Ecto neural progenitor cell (in vitro differentiated cells): ENCODE results near the gene KCNK2.
"Not testable (repeated sequence)": the region's sequence is repeated elsewhere in the genome, so short reads cannot be mapped to it uniquely, and the experiment has no call there.

Experiments
- DNase-seq: peaks from one replicate; pipeline ENCODE4 v3.0.0-alpha.2; 2018; ENCODE audit warnings: low spot score

Gene KCNK2

DNA sequence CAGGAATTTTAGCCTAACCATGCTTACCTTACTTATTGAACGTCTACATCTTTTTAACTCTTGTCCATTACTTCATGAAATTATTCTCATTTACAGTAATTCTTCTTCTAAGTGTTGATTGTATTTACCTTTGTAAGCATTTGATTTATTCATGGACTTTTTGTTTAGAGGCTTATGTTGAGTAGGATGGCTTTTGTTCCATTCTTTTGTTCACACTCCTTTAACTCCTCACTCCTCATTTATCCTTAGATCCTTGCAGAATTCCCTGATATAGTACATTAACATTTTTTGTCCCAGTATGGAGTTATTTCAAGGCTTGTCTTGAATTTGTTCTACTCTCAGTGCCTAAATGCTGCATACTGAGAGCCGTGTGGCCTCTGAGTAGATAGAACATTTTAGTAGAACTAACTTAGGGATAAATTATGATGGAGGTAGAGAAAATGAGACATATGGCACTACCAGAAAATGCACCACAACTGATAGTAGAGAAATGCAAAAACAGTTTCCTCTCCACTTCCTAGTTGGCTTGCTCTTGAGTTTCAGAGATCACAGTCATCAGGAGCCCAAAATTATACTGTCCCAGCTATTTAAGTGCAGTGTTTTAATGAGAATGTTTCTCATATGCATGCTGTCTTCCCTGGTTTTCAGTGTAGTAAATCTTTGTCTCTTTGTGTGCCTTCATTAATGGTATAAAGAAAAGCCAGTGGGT is 69.5 kb downstream of the KCNK2 start:
- no peak for DNase-seq

- DNase-seq = no peak
Measured at GRCh38 chr1:215156232-215156631, 73.7 kb downstream of the KCNK2 start.

DNA sequence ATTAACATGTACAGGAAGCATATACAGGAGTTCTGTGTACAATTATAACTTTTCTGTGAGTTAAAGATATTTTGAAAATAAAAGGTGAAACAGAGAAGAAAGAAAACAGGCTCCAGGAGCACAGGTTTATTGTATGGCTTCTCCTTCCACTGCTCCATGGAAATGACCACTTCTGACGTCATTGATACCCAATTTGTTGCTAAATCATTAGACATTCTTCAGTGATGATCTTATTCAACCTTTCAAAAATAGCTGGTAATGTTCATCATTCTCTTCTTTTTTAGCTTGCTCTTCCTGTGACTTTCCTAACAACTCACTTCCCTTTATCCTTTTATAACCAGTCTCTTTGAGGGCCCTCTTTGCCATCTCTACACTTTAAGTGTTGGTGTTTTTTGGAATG is 77.8 kb downstream of the KCNK2 start:
- DNase-seq = no peak

- DNase-seq = not testable (repeated sequence)
Measured at GRCh38 chr1:215163144-215163543, 80.6 kb downstream of the KCNK2 start.

GRCh38 chr1:215166886-215167285 is 84.3 kb downstream of the KCNK2 start:
- DNase-seq = no peak

DNA sequence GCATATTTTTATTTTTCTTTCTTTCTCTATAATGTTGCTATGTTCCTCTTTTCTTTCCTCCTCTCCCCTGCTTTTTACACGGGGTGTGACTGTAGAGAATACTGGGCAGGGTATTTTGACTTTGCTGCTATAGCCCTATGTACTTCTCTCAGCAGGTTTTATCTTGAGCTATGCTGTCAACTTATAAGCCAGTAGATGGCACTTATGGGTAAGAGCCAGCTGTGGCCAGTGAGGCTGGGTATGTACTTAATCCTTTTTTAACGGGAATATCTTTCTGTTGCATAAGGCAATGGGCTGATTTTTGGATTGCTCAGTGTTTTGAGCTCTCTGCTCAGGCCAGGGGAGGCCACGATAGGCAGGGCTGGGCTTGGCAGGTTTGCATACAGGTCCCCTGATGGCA is 99.0 kb downstream of the KCNK2 start:
- no peak for DNase-seq

DNA sequence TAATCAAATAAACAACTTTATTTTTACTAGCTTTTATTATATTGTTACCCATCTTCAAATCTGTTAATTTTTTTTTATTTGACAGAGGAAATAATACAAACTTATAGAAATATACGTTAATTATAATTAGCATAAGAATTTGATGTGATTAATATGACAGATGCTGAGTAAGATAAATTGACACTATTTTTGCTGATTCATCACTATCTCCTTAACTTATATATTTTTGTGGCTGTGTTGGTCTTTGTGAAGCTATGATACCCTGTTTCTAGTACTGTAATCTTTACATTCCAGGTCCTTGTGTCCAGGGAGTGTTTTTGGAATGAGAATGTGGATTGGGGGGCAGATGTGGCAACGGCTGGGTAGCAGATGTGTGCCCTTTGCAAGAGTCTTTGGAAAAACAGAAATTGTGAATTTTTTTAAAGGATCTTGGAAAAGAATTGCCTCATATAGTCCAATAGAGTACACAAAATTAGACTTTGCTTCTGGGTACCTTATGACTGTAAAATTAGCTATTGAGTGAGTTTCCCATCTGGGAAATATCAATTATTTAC is 102.6 kb downstream of the KCNK2 start:
- DNase-seq = no peak

- DNase-seq = no peak
Measured at GRCh38 chr1:215188302-215188950, 105.9 kb downstream of the KCNK2 start.

DNA sequence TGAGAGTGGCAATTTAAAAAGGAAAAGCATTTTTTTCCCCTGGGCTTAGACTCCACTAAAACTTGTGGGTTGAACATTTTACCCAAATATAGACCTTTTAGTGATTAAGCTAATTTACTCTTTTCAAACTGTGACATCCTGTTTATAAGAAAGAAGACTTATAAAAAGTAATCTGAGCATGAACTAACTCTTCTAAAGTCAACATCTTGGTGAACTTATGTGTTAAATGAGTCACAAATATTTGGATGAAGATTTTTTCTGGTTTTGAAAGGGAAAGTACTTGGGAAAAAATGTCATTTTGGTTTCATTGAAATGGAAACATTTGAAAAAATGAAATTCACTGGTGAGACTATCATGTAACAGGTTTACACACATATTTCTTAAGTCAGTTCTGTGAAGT is 109.8 kb downstream of the KCNK2 start:
- no peak for DNase-seq

DNA sequence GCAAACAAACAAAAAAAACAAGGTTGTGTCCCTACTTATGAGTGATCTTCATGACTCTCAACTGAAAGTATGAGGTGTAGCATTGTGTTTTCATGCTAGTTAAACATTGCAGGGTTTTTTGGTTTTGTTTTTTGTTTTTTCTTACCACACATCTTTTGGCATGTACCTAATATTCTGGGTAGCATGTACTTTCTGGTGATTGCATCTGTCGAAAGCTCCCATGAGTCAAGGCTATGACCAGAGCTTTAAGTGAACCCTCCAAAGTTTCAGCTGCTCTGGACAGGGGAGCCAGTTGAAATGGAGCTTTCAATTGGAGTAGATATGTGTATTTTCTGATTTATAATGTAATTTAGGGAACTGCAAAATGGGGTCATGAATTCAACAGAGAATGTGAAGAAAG is 115.5 kb downstream of the KCNK2 start:
- DNase-seq = no peak

DNA sequence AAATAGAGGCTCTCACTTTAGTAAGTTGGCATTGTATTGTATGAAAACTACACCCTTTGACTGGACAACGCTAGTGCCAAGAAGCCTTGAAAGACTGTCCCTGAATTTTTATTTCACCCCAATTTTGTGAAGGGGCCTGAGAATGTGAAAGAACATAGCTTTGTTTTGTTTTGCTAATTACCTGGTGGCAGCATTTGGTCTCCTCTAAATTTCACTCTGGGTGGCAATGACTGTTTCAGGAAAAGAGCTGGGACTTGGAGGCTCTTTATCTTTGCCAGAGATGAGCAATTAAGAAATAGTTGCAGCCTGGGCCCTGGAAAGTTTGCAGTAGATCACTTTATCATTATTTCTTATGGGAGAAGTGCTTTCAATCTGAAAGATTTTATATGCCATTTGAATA is 117.6 kb downstream of the KCNK2 start:
- no peak for DNase-seq

GRCh38 chr1:215201283-215201682 is 118.7 kb downstream of the KCNK2 start:
- no peak for DNase-seq

DNA sequence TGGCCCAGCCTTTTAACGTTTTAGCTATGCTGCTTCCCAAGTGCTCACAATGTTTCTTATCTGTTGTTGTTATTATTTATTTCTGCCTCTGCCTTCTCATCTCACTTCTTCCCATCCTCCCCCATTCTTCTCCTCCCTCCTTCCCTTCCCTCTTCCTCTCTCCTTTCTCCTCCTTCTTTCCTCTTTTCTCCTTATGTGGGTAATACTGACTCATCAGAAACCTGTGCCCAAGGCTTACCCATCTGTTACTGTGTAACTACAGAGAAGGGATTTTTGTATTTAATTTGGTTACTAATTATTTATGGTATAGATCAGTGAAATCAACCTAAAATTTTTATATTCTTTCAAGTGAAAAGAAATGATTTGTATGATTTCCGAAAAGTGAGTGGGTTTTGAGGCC is 120.3 kb downstream of the KCNK2 start:
- DNase-seq = no peak

DNA sequence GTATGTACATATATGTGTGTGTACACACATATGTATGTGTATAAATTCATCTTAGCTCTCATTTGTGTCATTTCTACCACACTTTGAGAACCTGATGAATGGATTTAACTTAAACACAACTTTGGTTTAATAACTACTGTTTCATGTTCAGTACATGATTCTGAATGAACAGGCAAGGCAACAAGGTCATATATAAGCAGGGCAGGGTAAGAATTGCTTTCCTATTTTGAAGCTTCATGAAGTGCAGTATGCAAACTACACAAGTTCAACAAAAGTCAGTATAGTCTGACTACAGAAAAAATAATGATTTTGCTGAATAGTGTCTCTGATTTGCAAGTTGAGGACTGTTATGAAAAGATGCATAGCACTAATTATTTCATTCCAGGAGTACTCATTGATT is 127.6 kb downstream of the KCNK2 start:
- DNase-seq = no peak

GRCh38 chr1:215215846-215216245 is 133.3 kb downstream of the KCNK2 start:
- no peak for DNase-seq

DNA sequence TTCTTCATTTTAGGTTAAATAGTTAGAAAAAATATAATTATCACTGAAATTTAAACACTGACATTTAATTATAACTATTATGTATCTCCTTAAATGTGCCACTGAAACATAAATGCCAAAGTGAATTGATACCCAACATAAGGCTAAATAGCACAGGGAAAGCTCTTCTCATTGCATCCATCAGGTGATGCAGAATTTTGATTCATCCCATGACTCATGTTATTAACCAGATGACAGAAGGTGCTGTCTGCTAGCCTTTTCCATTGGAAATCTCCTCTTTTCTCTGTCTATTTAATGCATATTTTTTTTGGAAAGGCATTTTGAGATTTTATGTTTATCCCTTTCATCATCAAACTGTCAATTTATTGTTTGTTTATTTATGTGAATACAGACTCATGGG is 136.8 kb downstream of the KCNK2 start:
- no peak for DNase-seq

GRCh38 chr1:215220346-215220745 is 137.8 kb downstream of the KCNK2 start:
- no peak for DNase-seq

DNA sequence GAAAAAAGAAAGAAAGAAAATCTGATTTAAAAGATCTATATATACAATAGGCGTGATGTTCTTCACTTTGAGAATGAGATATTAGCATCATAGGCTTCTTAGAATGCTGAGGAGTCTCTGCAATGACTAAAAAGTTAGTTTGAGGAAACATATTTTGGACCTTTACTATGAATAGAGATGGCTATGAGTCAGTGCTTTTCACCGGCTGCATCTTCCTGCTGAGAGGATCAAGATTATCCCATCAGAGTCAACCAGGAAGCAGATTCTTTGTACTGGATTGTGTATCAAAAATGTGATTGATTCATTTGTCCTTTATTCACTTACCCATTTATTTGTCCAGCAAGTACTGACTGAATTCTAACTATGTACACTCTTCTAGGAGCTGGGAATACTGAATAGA is 144.2 kb downstream of the KCNK2 start:
- no peak for DNase-seq

DNA sequence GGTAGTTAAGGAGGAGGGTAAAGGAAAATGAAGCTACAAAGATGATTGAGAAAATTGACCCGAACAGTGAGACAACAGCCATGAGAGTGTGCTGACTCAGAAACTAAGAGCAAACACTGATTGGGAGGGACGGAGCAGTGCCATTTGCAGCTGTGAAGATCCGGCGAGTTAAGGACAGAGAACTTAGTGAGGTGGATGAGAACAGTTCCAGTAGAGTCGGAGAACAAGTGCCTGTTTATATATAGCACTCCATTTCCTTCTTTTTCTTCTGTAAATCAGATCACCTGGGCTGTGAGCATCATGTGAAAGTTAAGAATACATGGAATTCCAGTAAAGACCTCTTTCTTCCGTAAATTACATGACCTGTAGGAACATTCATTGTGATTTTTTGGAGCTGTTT is 145.7 kb downstream of the KCNK2 start:
- DNase-seq = no peak

GRCh38 chr1:215241451-215241850 is 158.9 kb downstream of the KCNK2 start:
- no peak for DNase-seq

- no peak for DNase-seq
Measured at GRCh38 chr1:215243345-215244054, 161.0 kb downstream of the KCNK2 start.

DNA sequence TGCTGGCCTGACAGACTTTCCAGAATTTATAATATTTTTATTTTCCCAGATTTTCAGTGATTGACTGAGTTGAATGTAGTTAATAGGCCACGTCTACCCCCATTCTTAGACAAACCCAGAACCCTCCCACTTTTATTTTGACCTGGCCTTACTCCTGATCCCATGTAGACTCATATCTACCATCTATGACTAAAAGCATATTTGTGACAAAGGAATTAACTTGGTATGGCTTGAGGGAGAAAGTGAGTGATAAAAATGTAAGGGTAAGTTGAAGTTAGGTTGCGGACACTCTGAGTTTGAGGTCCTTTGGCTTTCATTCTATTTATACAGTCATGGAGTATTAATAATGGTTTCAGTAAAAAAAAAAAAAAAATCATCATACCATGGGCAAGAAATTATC is 168.4 kb downstream of the KCNK2 start:
- DNase-seq = no peak

- no peak for DNase-seq
Measured at GRCh38 chr1:215251428-215251827, 168.9 kb downstream of the KCNK2 start.
